HepG2 (cell line): ENCODE measurements around the gene DDX24. TPM values are rescaled to one million over a fixed set of nuclear protein-coding genes. Genes with fewer than 3 reads are reported as not detected.

Experiments used
- ATAC-seq: fragments of 200-7000 bp; cut with Tn5 transposase; 3 replicates; pipeline ENCODE4 v1.9.1; 2020; ENCODE audit warnings: mild to moderate bottlenecking, moderate library complexity
- BruUV-seq: library from RNA; stranded (reverse); fragments of 400-500 nt; replicated peaks from 2 replicates; lab custom pipeline; 2021; lab: Mats Ljungman, UMichigan
- CTCF ChIA-PET: fragments of 300-600 bp; formaldehyde crosslinking; extraction: SDS; loops from one replicate; lab custom pipeline; 2021; ENCODE audit warnings: low total read pairs, inconsistent platforms, low intra/inter-chr PET ratio; lab: Yijun Ruan, JAX
- POLR2A ChIA-PET: fragments of 350-600 bp; sonication (Branson Sonifier 250); formaldehyde crosslinking; loops from one replicate; lab custom pipeline; 2020; ENCODE audit warnings: antibody characterized with exemption, inconsistent platforms; lab: Yijun Ruan, JAX
- DNase-seq: peaks from one replicate; pipeline ENCODE4 v3.0.0-alpha.2; 2015; ENCODE audit warnings: low spot score
- FAIRE-seq: peaks from 3 replicates; lab custom pipeline; 2011; peaks lifted over from hg19 to GRCh38; lab: Jason Lieb, UNC
- H2AFZ ChIP-seq: one replicate; pipeline ENCODE4 v1.6.1; 2011; ENCODE audit warnings: low read length, inconsistent platforms
- H3K27ac ChIP-seq: fragments of 300-600 bp; 3 replicates; pipeline ENCODE4 v1.8.0; 2011; ENCODE audit warnings: mixed run types, mild to moderate bottlenecking, mixed read lengths, low read length, inconsistent platforms; ENCODE audit not compliant: insufficient read depth; ENCODE audit errors: extremely low read length
- H3K27me3 ChIP-seq, 2 experiments: fragments of 200-600 bp in 1 of 2; 2 replicates in 1 of 2; 3 replicates in 1 of 2; pipeline versions ENCODE4 v1.6.0 to v1.8.0; 2011; ENCODE audit warnings: low read length in 2 of 2, mild to moderate bottlenecking in 2 of 2, moderate library complexity in 2 of 2, inconsistent platforms in 1 of 2; ENCODE audit not compliant: insufficient read depth in 2 of 2, control insufficient read depth in 1 of 2
- H3K36me3 ChIP-seq, 2 experiments: fragments of 200-600 bp in 1 of 2; replicated peaks in 1 of 2; 2 replicates in 1 of 2; 3 replicates in 1 of 2; pipeline versions ENCODE4 v1.5.1 to v1.8.0; 2011; ENCODE audit warnings: low read length in 2 of 2, inconsistent platforms in 1 of 2; ENCODE audit not compliant: insufficient read depth in 2 of 2, control insufficient read depth in 1 of 2
- H3K4me1 ChIP-seq: 2 replicates; pipeline ENCODE4 v1.5.1; 2012; ENCODE audit warnings: low read length, inconsistent platforms; ENCODE audit not compliant: insufficient read depth
- H3K4me2 ChIP-seq: 2 replicates; pipeline ENCODE4 v1.6.0; 2011; ENCODE audit warnings: low read depth, low read length, inconsistent platforms
- H3K4me3 ChIP-seq, 3 experiments: fragments of 200-600 bp in 1 of 3; sonication (generic), shearing (Covaris generic) in 1 of 3; replicated peaks in 1 of 3; 2 replicates each; pipeline ENCODE4 v1.5.1; 2011 to 2016; ENCODE audit warnings: low read length in 3 of 3, inconsistent platforms in 2 of 3, low read depth in 2 of 3, mild to moderate bottlenecking in 2 of 3, control low read depth in 1 of 3, mixed read lengths in 1 of 3; ENCODE audit not compliant: insufficient read depth in 1 of 3
- H3K79me2 ChIP-seq: one replicate; pipeline ENCODE4 v1.6.1; 2011; ENCODE audit warnings: low read length, inconsistent platforms; ENCODE audit not compliant: insufficient read depth
- H3K9ac ChIP-seq: 2 replicates; pipeline ENCODE4 v1.6.0; 2011; ENCODE audit warnings: mild to moderate bottlenecking, low read depth, low read length, inconsistent platforms; ENCODE audit not compliant: insufficient read depth
- H3K9me3 ChIP-seq: 2 replicates; pipeline ENCODE4 v1.5.1; 2012; ENCODE audit warnings: mild to moderate bottlenecking, low read length
- H4K20me1 ChIP-seq: 2 replicates; pipeline ENCODE4 v1.6.0; 2011; ENCODE audit warnings: inconsistent platforms, mild to moderate bottlenecking, low read length, moderate library complexity; ENCODE audit not compliant: insufficient read depth
- ESRRA ChIP-seq: sonication (generic); formaldehyde crosslinking; IDR thresholded peaks from 2 replicates; pipeline ENCODE4 v1.5.1; 2020; ENCODE audit warnings: mild to moderate bottlenecking, low read depth, missing genetic modification reagents
- HNF4A ChIP-seq: sonication (generic); formaldehyde crosslinking; IDR thresholded peaks from 2 replicates; pipeline ENCODE4 v1.4.0; 2020; ENCODE audit warnings: missing genetic modification reagents
- HOXD1 ChIP-seq: sonication (generic); formaldehyde crosslinking; IDR thresholded peaks from 2 replicates; pipeline ENCODE4 v1.5.0; 2020; ENCODE audit warnings: missing genetic modification reagents
- KDM5B ChIP-seq: sonication (generic); formaldehyde crosslinking; IDR thresholded peaks from 2 replicates; pipeline ENCODE4 v1.4.0; 2020; ENCODE audit warnings: missing genetic modification reagents, mild to moderate bottlenecking, borderline replicate concordance
- NR2F1 ChIP-seq, 2 experiments: fragments of 450-650 bp in 1 of 2; formaldehyde crosslinking in 1 of 2; IDR thresholded peaks; 2 replicates each; pipeline versions ENCODE4 v1.5.0 to v1.6.1; 2016 to 2020; ENCODE audit warnings: mild to moderate bottlenecking in 1 of 2, missing compliant biosample characterization in 1 of 2, missing genetic modification reagents in 1 of 2, moderate library complexity in 1 of 2
- RARA ChIP-seq: IDR thresholded peaks from 2 replicates; pipeline ENCODE4 v1.6.1; 2016; ENCODE audit warnings: missing genetic modification reagents, missing compliant biosample characterization
- TAF15 ChIP-seq: fragments of 200-400 bp; formaldehyde crosslinking; IDR thresholded peaks from one replicate; pipeline ENCODE4 v1.6.1; 2018; ENCODE audit warnings: mild to moderate bottlenecking, low read depth, low read length; ENCODE audit not compliant: poor library complexity, severe bottlenecking
- WIZ ChIP-seq: sonication (generic); formaldehyde crosslinking; IDR thresholded peaks from 2 replicates; pipeline ENCODE4 v1.5.1; 2020; ENCODE audit warnings: mild to moderate bottlenecking, missing genetic modification reagents
- ZMYM4 ChIP-seq: sonication (generic); formaldehyde crosslinking; IDR thresholded peaks from 2 replicates; pipeline ENCODE4 v1.8.1; 2023; ENCODE audit warnings: mild to moderate bottlenecking, missing genetic modification reagents
- ZNF768 ChIP-seq: sonication (generic); formaldehyde crosslinking; IDR thresholded peaks from 2 replicates; pipeline ENCODE4 v1.4.0; 2020; ENCODE audit warnings: missing genetic modification reagents
- ZSCAN30 ChIP-seq: sonication (generic); formaldehyde crosslinking; IDR thresholded peaks from 2 replicates; pipeline ENCODE4 v1.5.0; 2020; ENCODE audit warnings: mild to moderate bottlenecking, missing genetic modification reagents
- WGBS: methylation state at CpG from one replicate; pipeline ENCODE4 v1.1.6; 2017; ENCODE audit warnings: low lambda C conversion rate; 5-methylcytosine and 5-hydroxymethylcytosine counted together
- in situ Hi-C: cut with HindIII; loops from 2 replicates; pipeline ENCODE4 v1.10.0; 2017; ENCODE audit warnings: low pct_unique_long_range_greater_than_20kb; ENCODE audit not compliant: extremely low pct_ligation_motif_present
- intact Hi-C: fragments of 100-400 bp; cut with micrococcal nuclease; formaldehyde crosslinking; loops from one replicate; pipeline ENCODE4 v1.10.0; 2022; ENCODE audit not compliant: unreplicated experiment
- polyA plus RNA-seq, 8 experiments: library from polyadenylated mRNA; depleted of rRNA in 3 of 8; stranded (reverse) in 7 of 8; unstranded in 1 of 8; fragments of >200 nt; fragmentation: Illumina TruSeq in 4 of 8; extraction: Trizol in 4 of 8; gene quantifications; 2 replicates each; pipeline versions ENCODE4 v1.2.1 to v1.2.3, GENCODE V29; 2011 to 2016; ENCODE audit warnings: low read depth in 4 of 8, missing spikeins in 1 of 8, mixed read lengths in 1 of 8; ENCODE audit not compliant: insufficient read depth in 1 of 8
- total RNA-seq, 5 experiments: library from RNA; depleted of rRNA; stranded (reverse); fragments of >200 nt; fragmentation: Illumina TruSeq; extraction: Trizol; gene quantifications; 2 replicates each; pipeline ENCODE4 v1.2.3, GENCODE V29; 2016; ENCODE audit warnings: low read depth in 1 of 5
- TF ChIP-seq, protein P1 (sequence below): sonication (generic); formaldehyde crosslinking; IDR thresholded peaks from 2 replicates; pipeline ENCODE4 v1.5.1; 2020; ENCODE audit warnings: mild to moderate bottlenecking, missing genetic modification reagents, moderate library complexity

DDX24 gene
- total and polyA plus RNA-seq, 2 of the 13 experiments (the other 11 are each of a cell fraction or from before 2014, with no cell fraction given) = 67.3 to 149 TPM

GRCh38 chr14:93998871-93999403, 82.1 kb downstream of the DDX24 start:
- in situ Hi-C loops (no loop called here), intact Hi-C loops (no loop called here)
- Histone ChIP-seq H3K4me3 (no peak overlapping the region), H3K27me3 (peaks cover 0 to 40% of the 10 kb centered on the region in 2 experiments; a peak in 4 of 5 replicates), H3K9me3 (no peaks in the 10 kb centered on the region), H3K9ac (no peak overlapping the region), H3K79me2 (no peaks in the 10 kb centered on the region), H3K36me3 (no peaks in the 10 kb centered on the region), H3K4me1 (peaks cover 66% of the 10 kb centered on the region), H3K27ac (no peak overlapping the region), H3K4me2 (peak overlapping the region; percentile 33; the same call in 1 of the 2 replicates), H4K20me1 (no peaks in the 10 kb centered on the region), H2AFZ (no peak overlapping the region)
- no CpG with 5 or more reads among the region's 7 CpGs for WGBS
- no TSS peak for BruUV-seq
- ChIA-PET CTCF (interaction anchor here (1.5 kb wide), 1 partner anchor 59 kb away, joined by 4 read pairs; no protein-coding TSS in a partner anchor), POLR2A (interaction anchor here (0.7 to 1.8 kb wide), 3 partner anchors 17 to 59 kb away, joined by 3 to 5 read pairs (median 3); no protein-coding TSS in a partner anchor)
- TF ChIP-seq ZMYM4 (CRISPR knock-in tag) (0 out of 2 replicates have a peak, but pooled peaks have one; percentile 12), TAF15 (no peak), HOXD1 (no peak), ZNF768 (peak; percentile 92), HNF4A (CRISPR knock-in tag) (peak; percentile 19; the same call in 1 of the 2 replicates), WIZ (0 out of 2 replicates have a peak, but pooled peaks have one; percentile 26), ZSCAN30 (CRISPR knock-in tag) (no peak), KDM5B (CRISPR knock-in tag) (peak; percentile 45; the same call in 1 of the 2 replicates), ESRRA (peak; percentile 96), RARA (CRISPR knock-in tag) (peak; percentile 80), NR2F1 (CRISPR knock-in tag; IDR thresholded peaks at IDR 0.05) (0 out of 4 replicates have a peak, but pooled peaks of 1 of the 2 experiments have one; percentile 15)
- TF ChIP-seq, protein P1, sequence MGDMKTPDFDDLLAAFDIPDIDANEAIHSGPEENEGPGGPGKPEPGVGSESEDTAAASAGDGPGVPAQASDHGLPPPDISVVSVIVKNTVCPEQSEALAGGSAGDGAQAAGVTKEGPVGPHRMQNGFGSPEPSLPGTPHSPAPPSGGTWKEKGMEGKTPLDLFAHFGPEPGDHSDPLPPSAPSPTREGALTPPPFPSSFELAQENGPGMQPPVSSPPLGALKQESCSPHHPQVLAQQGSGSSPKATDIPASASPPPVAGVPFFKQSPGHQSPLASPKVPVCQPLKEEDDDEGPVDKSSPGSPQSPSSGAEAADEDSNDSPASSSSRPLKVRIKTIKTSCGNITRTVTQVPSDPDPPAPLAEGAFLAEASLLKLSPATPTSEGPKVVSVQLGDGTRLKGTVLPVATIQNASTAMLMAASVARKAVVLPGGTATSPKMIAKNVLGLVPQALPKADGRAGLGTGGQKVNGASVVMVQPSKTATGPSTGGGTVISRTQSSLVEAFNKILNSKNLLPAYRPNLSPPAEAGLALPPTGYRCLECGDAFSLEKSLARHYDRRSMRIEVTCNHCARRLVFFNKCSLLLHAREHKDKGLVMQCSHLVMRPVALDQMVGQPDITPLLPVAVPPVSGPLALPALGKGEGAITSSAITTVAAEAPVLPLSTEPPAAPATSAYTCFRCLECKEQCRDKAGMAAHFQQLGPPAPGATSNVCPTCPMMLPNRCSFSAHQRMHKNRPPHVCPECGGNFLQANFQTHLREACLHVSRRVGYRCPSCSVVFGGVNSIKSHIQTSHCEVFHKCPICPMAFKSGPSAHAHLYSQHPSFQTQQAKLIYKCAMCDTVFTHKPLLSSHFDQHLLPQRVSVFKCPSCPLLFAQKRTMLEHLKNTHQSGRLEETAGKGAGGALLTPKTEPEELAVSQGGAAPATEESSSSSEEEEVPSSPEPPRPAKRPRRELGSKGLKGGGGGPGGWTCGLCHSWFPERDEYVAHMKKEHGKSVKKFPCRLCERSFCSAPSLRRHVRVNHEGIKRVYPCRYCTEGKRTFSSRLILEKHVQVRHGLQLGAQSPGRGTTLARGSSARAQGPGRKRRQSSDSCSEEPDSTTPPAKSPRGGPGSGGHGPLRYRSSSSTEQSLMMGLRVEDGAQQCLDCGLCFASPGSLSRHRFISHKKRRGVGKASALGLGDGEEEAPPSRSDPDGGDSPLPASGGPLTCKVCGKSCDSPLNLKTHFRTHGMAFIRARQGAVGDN (CRISPR knock-in tag) = peak; percentile 47
- no peak for DNase-seq
- no peak for FAIRE-seq
- peak; percentile 7; the same call in 2 of the 3 replicates for ATAC-seq

Other genes with a start within 250 kb of the DDX24 start
- 1.1 and 1.5 TPM in 2 replicates for gene FAM181A, start 153.9 kb downstream of the DDX24 start, total RNA-seq (2016; rRNA removed; fragmentation: Illumina TruSeq; extraction: Trizol)
- gene FAM181A, start 153.9 kb downstream of the DDX24 start, polyA plus RNA-seq (2011; rRNA removed) = 0.80 and 1.1 TPM in 2 replicates
- gene ASB2, start 104.6 kb downstream of the DDX24 start, total RNA-seq (2016; rRNA removed; fragmentation: Illumina TruSeq; extraction: Trizol) = 0.46 and 0.82 TPM in 2 replicates
- gene ASB2, start 104.6 kb downstream of the DDX24 start, polyA plus RNA-seq (2011; rRNA removed) = 4.1 and 4.5 TPM in 2 replicates
- 0.11 TPM in 1 of 2 replicates, not detected in the other for gene CCDC197, start 83.9 kb downstream of the DDX24 start, total RNA-seq (2016; rRNA removed; fragmentation: Illumina TruSeq; extraction: Trizol)
- gene CCDC197, start 83.9 kb downstream of the DDX24 start, polyA plus RNA-seq (2011; rRNA removed) = 0.13 TPM in 1 of 2 replicates, not detected in the other
- 2.2 and 2.4 TPM in 2 replicates for gene OTUB2, start 54.9 kb downstream of the DDX24 start, total RNA-seq (2016; rRNA removed; fragmentation: Illumina TruSeq; extraction: Trizol)
- gene OTUB2, start 54.9 kb downstream of the DDX24 start, polyA plus RNA-seq (2011; rRNA removed) = 2.4 and 3.0 TPM in 2 replicates
- gene IFI27L1, start 108 bp upstream of the DDX24 start, total RNA-seq (2016; rRNA removed; fragmentation: Illumina TruSeq; extraction: Trizol) = 19.0 and 19.3 TPM in 2 replicates
- 9.6 and 11.9 TPM in 2 replicates for gene IFI27L1, start 108 bp upstream of the DDX24 start, polyA plus RNA-seq (2011; rRNA removed)
- 1.2 and 2.0 TPM in 2 replicates for gene IFI27, start 29.5 kb upstream of the DDX24 start, total RNA-seq (2016; rRNA removed; fragmentation: Illumina TruSeq; extraction: Trizol)
- gene IFI27, start 29.5 kb upstream of the DDX24 start, polyA plus RNA-seq (2011; rRNA removed) = 1.7 and 2.3 TPM in 2 replicates
- gene IFI27L2, start 48.4 kb upstream of the DDX24 start, total RNA-seq (2016; rRNA removed; fragmentation: Illumina TruSeq; extraction: Trizol) = 4.3 and 6.0 TPM in 2 replicates
- gene IFI27L2, start 48.4 kb upstream of the DDX24 start, polyA plus RNA-seq (2011; rRNA removed) = 4.8 and 6.9 TPM in 2 replicates
- 19.8 and 21.2 TPM in 2 replicates for gene PPP4R4, start 93.1 kb upstream of the DDX24 start, total RNA-seq (2016; rRNA removed; fragmentation: Illumina TruSeq; extraction: Trizol)
- gene PPP4R4, start 93.1 kb upstream of the DDX24 start, polyA plus RNA-seq (2011; rRNA removed) = 6.9 and 9.5 TPM in 2 replicates
- 12.1 and 20.1 TPM in 2 replicates for gene SERPINA10, start 212.1 kb upstream of the DDX24 start, total RNA-seq (2016; rRNA removed; fragmentation: Illumina TruSeq; extraction: Trizol)
- gene SERPINA10, start 212.1 kb upstream of the DDX24 start, polyA plus RNA-seq (2011; rRNA removed) = 17.3 and 20.2 TPM in 2 replicates
- 144 and 260 TPM in 2 replicates for gene SERPINA6, start 242.1 kb upstream of the DDX24 start, total RNA-seq (2016; rRNA removed; fragmentation: Illumina TruSeq; extraction: Trizol)
- gene SERPINA6, start 242.1 kb upstream of the DDX24 start, polyA plus RNA-seq (2011; rRNA removed) = 333 and 391 TPM in 2 replicates